Measurements from ENCODE around the gene MTA2. TPM values are rescaled to one million over a fixed set of nuclear protein-coding genes. Genes with fewer than 3 reads are reported as not detected.

The MTA2 gene
- total RNA-seq, 1 experiment from 2014 or later, result 120 TPM

GRCh38 chr11:62644220-62644619, 42.6 kb upstream of the MTA2 start:
- no peak for DNase-seq
- no TSS peak for BruUV-seq (replicated peaks)
- Histone ChIP-seq H3K9me2 (ENCODE audit: insufficient read depth) (no peaks in the 10 kb centered on the region), H3K4me2 (no peak overlapping the region), H3F3A (ENCODE audit: insufficient read depth, low read depth) (peaks cover 36% of the 10 kb centered on the region), H3K27ac (no peak overlapping the region), H3K27me3 (ENCODE audit: insufficient read depth, low read depth) (no peaks in the 10 kb centered on the region), H3K4me3 (no peak overlapping the region), H3K36me3 (ENCODE audit: low read depth) (peaks cover 21% of the 10 kb centered on the region), H3K79me2 (ENCODE audit: low read depth) (peaks cover 65% of the 10 kb centered on the region), H4K20me1 (ENCODE audit: insufficient read depth) (peaks cover 10% of the 10 kb centered on the region; the same call in 1 of the 2 replicates), H3K9me3 (ENCODE audit: insufficient read depth, low read depth) (no peaks in the 10 kb centered on the region), H3K4me1 (replicated peaks; ENCODE audit: insufficient read depth) (peaks cover 15% of the 10 kb centered on the region; the same call in 1 of the 2 replicates), H2AFZ (no peak overlapping the region)
- intact Hi-C loops (cut with micrococcal nuclease; ENCODE audit: unreplicated experiment), result no loop called here
- POLR2A ChIA-PET (ENCODE audit: unreplicated experiment), result interaction anchor here (1.2 kb wide), 1 partner anchor 197 kb away, joined by 3 read pairs; no protein-coding TSS in a partner anchor
- TF ChIP-seq EZH2 (IDR thresholded peaks at IDR 0.05; ENCODE audit: low read depth), result no peak
- CTCF ChIA-PET, result no interaction called here

GRCh38 chr11:62632492-62632891, 30.8 kb upstream of the MTA2 start:
- no peak overlapping the region for H3K27ac ChIP-seq
- no peaks in the 10 kb centered on the region for H3K79me2 ChIP-seq (ENCODE audit: low read depth)
- intact Hi-C loops (cut with micrococcal nuclease; ENCODE audit: unreplicated experiment), result no loop called here
- peaks cover 62% of the 10 kb centered on the region for H3K36me3 ChIP-seq (ENCODE audit: low read depth)
- H3K4me3 ChIP-seq, result no peak overlapping the region
- TF ChIP-seq EZH2 (IDR thresholded peaks at IDR 0.05; ENCODE audit: low read depth) (no peak), CTCF (conservative IDR thresholded peaks at IDR 0.05) (no peak)
- peaks cover 4% of the 10 kb centered on the region for H4K20me1 ChIP-seq (ENCODE audit: insufficient read depth)
- no peaks in the 10 kb centered on the region for H3K4me1 ChIP-seq (replicated peaks; ENCODE audit: insufficient read depth)
- H3K27me3 ChIP-seq (ENCODE audit: insufficient read depth, low read depth), result no peaks in the 10 kb centered on the region
- BruUV-seq (replicated peaks), result no TSS peak
- H2AFZ ChIP-seq, result no peak overlapping the region
- CTCF ChIA-PET, result no interaction called here
- H3K9me2 ChIP-seq (ENCODE audit: insufficient read depth), result no peaks in the 10 kb centered on the region
- no peak overlapping the region for H3K4me2 ChIP-seq
- POLR2A ChIA-PET (ENCODE audit: unreplicated experiment), result no interaction called here
- H3F3A ChIP-seq (ENCODE audit: insufficient read depth, low read depth), result peaks cover 16% of the 10 kb centered on the region; the same call in 1 of the 2 replicates
- no peak for DNase-seq
- H3K9me3 ChIP-seq (ENCODE audit: insufficient read depth, low read depth), result no peaks in the 10 kb centered on the region

GRCh38 chr11:62627713-62628112, 26.0 kb upstream of the MTA2 start:
- no peaks in the 10 kb centered on the region for H3K9me2 ChIP-seq (ENCODE audit: insufficient read depth)
- no peak overlapping the region for H3K4me2 ChIP-seq
- H3F3A ChIP-seq (ENCODE audit: insufficient read depth, low read depth), result peaks cover 47% of the 10 kb centered on the region
- no peak overlapping the region for H3K4me3 ChIP-seq
- intact Hi-C loops (cut with micrococcal nuclease; ENCODE audit: unreplicated experiment), result no loop called here
- TF ChIP-seq CTCF (conservative IDR thresholded peaks at IDR 0.05) (no peak), EZH2 (IDR thresholded peaks at IDR 0.05; ENCODE audit: low read depth) (no peak)
- H3K4me1 ChIP-seq (replicated peaks; ENCODE audit: insufficient read depth), result peaks cover 3% of the 10 kb centered on the region
- H3K36me3 ChIP-seq (ENCODE audit: low read depth), result peaks cover 53% of the 10 kb centered on the region
- ChIA-PET CTCF (no interaction called here), POLR2A (ENCODE audit: unreplicated experiment) (no interaction called here)
- H2AFZ ChIP-seq, result no peak overlapping the region
- no peak overlapping the region for H3K27ac ChIP-seq
- H3K9me3 ChIP-seq (ENCODE audit: insufficient read depth, low read depth), result no peaks in the 10 kb centered on the region
- BruUV-seq (replicated peaks), result no TSS peak
- no peaks in the 10 kb centered on the region for H4K20me1 ChIP-seq (ENCODE audit: insufficient read depth)
- no peak for DNase-seq
- no peaks in the 10 kb centered on the region for H3K79me2 ChIP-seq (ENCODE audit: low read depth)
- no peaks in the 10 kb centered on the region for H3K27me3 ChIP-seq (ENCODE audit: insufficient read depth, low read depth)
